COR-L47 (cell line): Measurements from ENCODE around the gene TAS2R41.
"Not testable (repeated sequence)": the region's sequence is repeated elsewhere in the genome, so short reads cannot be mapped to it uniquely, and the experiment has no call there.

Experiments
- DNase-seq: peaks from one replicate; lab custom pipeline; 2025; lab: John Stamatoyannopoulos, UW

TAS2R41 gene

DNA sequence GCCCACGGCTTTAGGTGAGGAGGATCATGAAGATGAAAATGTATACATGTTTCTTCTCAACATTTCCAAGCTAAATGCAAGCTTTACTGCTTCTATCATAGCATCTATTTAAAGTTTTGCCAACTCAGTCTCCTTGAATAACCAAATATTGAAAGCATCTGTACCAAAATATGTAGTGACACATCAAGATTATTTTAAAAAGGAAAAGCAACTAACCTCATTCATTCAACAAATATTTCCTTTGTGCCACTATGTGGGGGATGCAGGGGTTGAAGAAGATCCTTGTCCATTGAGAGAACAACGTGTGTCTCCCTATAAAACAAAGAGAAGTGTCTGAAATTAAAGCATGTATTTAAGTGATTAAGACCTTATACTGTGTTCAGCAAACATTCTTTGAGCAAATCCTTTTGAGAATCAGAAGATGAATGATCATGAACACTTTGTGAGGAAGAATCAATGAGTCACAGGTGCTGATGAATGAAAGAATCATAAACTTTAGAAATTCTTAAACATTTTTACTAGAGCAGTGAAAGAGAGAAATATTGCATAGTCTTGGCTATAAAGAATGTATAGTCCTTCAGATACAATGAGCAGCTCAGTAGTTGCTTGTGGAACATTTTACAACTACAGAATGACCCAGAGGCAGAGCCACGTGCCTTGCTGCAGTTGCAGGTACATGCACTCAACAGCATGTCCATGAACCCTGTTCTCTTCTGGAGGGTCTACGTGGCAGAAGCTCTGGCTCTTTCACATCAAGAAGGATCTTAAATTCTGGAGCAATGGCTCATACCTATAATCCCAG is 20.5 kb upstream of the TAS2R41 start:
- no peak for DNase-seq

DNA sequence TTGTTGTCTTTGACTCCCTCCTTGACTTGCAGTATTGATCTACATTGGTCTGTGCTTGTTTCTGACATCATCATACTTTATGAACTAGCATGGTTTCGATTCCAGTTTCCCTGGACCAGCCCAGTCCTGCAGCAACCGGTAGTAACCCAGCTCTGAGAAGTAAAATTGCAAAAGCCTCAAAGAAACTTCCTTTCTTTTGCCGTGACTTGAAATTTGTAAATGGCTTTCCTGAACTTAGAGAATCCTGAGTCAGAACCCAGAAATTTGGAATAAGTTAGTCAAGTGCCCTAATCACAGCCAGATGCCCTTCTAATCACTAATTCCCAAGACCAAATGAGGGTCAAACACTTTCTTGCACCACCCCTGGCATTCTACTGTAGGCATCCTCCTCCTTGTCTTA is 19.4 kb upstream of the TAS2R41 start:
- no peak for DNase-seq

DNA sequence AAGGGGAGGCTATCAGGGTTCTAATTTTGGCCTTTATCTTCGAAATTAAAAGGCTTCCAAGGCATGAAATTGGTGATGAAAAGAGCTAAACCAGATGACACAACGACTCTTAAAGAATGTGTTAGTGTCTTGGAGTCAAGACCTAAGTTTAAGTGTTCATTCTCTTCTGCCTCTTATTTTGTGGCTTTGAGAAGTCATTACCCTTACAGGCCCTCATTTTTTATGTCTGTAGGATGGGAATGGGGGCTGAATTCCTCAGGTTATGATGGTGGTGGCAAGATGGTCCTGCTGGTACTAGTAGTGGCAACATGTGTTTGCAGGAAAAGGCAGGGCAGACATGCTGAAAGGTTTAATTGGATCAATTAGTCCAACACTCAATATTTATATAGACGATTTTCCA is 19.0 kb upstream of the TAS2R41 start:
- no peak for DNase-seq

DNA sequence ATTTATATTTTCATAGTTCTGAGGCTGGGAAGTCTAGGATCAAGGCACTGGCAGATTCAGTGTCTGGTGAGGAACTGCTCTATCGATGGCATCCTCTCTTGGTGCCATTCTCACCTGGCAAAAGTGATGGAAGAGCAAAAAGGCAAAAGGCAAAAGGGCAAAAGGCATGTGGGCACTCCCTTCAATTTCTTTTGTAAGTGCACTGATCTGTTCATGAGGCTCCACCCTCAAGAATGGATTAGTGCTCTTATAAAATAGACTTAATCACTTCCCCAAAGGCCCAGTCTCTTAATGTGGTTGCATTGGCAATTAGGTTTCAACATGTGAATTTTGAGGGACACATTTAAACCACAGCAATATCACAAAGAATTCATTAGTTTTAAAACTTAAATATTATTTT is 18.3 kb upstream of the TAS2R41 start:
- DNase-seq, result no peak

DNA sequence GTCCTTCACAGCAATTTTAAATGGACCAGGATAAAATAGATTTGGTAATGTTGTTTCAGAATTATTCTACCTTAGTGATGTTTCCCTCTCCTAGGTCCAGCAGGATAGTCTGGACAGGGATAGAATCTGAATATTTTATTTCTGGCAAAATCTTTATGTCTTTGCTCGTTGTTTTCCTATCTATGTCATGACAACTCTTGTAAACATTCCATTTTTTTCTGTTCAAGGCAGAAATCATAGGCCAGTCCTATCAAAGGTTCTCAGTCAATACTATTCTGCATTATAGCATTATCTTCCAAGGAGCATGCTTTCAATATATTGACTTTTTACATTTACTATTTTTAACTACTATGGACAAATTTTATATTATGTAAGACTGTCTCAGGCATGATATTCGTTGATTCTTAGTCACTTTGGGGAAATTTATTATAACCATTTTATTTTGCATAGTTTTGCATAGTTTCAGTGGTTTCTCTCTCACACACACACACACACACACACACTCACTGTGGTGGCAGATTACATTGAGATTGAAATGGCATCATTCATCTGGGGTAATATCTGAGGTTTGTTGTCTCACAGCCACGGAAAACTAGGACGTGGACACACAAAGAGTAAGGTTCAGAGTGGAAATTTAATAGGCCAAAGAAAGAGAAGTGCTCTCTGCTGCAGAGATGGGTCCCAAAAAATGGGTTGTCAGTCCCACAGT is 17.2 kb upstream of the TAS2R41 start:
- no peak for DNase-seq

DNA sequence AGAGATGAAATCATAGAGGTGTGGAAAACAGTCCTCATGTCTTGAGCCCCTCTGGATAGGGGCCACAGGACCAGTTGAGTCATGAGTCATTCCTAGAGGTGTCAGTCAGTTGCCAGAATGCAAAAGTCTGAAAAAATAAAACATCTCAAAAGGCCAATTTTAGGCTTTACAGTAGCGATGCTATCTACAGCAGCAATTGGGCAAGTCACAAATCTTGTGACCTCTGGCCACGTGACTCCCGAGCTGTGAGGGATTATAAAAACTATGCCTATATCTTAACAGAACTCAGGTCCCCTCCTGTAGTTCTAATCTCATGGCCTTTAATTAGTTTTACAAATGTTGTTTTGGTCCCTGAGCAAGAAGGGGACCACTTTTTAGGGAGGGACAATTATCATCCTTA is 15.6 kb upstream of the TAS2R41 start:
- DNase-seq, result no peak

DNA sequence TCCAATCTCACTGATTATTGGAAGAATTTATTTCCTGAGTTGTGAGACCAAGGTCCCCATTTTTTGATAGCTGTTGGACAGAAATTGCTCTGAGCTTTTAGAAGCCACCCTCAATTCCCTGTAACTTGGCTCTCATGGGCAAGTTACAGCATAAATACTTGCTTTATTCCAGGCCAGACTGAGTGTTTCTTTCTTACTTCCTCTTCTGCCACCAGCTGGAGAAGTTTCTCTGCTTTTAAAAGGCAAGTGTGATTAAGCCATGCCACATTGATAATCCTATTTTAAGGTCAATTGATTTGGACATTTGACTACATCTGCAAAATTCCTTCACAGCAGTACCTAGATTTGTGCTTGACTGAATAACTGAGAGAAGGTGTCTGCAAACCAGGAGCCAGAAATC is 14.1 kb upstream of the TAS2R41 start:
- no peak for DNase-seq

DNA sequence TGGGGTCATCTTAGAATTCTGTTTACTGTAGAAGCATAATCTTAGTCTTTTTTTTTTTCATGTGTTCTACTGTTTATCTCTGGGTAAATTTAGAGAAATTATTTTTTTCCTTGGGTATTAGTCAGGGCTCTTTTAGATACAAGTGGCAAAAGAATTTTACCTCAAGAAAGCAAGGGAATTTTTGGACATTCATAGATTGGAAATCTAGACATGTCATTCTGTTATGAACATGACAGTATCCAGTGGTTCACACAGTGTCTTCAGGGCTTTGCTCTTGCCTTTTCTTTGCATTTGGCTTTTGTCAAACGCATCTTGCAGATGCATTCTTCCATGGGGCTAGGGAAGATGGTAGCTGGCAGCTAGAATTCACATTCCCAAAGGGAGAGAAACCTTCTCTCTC is 13.7 kb upstream of the TAS2R41 start:
- DNase-seq, result no peak

DNA sequence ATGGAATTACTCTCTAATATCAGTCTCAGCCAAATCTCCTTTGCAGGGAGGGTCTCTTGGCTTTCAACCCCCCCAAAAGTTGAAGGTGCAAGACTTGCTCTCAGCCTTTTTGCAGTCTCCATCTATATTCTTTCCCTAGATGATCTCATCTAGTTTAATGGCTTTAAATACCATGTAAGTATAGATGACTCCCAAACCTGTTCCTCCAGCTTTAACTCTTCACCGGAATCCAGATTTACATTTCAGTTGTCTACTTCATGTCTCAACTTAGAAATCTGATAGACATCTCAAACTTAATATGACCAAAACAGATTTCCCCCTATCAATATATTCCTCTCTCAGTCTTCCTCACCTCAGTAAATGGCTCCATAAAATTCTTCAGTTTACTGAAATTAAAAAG is 9.9 kb upstream of the TAS2R41 start:
- no peak for DNase-seq

DNA sequence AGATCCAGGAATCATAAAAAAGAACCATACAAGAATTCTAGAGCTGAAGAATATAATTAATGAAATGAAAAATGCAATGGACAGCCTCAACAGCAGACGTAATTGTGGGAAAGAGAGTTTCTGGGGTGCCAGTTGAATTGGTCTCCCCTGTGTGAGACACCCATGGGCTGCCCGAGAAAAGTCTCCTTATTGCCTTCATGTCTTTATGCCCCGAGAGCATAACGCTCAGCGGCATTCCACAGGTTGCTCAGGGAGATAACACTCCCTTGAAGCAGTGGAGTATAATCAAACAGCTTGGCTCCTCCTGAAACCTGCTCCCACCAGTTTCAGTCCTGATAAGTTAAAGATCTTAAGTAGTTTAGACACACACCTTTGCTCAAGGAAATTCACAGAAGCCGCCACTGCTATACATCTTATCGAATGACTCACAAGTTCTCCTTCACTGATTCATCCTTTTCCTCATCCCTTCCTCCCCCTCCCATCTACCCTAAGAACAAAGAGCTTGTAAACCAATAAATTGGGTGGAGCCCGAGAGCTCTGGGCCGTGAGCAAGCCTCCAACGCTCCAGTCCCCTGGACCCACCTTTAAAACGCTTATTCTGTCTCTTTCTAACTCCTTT is 5.5 kb upstream of the TAS2R41 start:
- not testable (repeated sequence) for DNase-seq

DNA sequence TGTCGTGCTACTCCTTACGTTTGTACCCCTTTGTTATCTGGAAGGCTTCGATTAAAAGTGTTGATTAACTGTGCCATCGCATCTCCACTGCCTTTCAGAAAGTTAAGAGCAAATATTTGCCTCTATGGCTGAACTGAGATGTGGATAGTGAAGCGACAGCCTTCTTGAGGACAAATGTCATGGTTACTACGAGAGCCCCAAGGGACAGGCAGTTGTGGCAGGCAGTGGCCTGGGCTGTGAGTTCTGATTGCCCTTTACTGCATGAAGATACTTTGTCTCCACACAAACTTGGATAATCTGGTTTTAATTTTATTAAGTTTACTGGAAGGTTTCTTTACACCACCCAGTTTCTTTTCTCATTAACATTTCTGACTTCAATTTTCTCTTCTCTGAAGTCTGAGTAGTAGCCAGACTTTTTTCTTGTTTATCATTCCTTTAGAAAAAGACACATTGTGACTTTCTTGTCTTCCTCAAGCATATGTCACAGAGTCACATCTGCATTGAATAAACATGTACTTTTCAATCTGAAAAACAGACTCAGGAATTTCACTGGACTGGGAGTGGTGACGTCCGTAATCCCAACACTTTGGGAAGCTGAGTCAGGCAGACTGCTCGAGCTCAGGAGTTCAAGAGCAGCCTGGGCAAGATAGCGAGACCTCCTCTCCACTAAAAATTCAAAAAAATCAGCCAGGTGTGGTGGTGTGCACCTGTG is 1.5 kb downstream of the TAS2R41 start:
- no peak for DNase-seq

DNA sequence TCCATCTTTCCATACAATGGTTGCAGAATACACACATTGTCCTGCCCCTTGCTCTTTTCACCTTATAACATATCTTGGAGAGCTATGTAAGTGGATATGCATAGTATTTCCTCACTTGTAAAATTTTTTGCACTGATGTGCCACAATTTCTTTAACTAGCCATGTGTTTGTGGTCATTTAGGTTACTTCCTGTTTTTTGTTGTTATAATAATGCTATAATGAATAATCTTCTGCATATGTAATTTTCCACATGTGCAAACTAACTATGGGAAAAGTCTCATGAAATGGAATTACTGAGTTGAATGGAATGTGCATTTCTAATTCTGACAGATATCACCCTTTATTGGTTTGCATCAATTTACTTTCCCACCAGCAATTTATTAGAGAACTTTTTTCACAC is 2.8 kb downstream of the TAS2R41 start:
- no peak for DNase-seq

DNA sequence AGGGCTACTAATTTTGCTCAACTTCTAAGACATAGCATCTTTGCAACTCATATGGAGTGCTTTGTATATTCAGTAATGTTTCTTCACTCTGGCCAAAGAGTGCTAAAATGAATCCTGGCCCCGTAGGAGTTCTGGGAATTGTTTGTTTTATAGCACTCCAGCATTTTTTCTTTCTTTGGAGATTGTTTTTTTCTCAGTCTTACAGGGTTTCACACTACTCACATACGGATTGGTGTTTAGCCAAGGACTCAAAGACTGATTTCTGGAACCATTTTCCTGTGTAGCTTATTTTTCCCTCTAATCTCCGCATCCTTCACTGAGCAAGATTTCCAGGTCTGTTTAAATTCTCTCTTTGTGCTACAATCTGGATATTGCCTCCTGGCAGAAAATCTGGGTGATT is 6.4 kb downstream of the TAS2R41 start:
- DNase-seq, result no peak

DNA sequence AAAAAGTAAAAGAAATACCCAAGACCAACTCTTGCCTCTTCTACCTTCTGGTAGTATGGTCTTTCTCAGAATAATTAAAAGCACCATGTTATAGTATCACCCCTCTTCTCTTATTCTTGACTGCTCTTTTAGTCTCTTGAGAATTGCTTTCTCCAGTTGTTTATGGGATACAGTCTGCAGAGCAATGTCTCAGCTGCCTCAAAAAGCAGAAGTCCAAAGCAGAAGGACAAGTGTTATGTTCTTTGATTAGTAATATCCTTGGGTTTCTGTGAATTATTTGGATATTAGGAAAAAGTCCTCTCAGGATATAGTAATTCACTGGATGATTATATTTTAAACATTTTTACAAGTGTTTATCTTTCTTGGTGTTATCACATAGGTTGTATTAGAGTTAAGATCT is 7.4 kb downstream of the TAS2R41 start:
- DNase-seq, result no peak

DNA sequence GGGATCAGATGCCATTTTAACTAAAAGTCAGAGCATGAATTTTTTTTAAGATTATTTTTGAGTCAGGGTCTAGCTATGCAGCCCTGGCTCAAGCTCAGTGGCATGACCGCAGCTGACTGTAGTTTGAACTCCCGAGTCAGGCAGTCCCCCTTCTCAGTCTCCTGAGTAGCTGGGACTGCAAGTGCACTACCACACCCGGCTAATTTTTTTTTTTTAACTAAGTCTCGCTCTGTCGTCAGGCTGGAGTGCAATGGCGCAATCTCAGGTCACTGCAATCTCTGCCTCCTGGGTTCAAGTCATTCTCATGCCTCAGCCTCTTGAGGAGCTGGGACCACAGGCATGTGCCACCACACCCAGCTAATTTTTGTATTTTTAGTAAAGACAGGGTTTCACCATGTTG is 7.8 kb downstream of the TAS2R41 start:
- no peak for DNase-seq

DNA sequence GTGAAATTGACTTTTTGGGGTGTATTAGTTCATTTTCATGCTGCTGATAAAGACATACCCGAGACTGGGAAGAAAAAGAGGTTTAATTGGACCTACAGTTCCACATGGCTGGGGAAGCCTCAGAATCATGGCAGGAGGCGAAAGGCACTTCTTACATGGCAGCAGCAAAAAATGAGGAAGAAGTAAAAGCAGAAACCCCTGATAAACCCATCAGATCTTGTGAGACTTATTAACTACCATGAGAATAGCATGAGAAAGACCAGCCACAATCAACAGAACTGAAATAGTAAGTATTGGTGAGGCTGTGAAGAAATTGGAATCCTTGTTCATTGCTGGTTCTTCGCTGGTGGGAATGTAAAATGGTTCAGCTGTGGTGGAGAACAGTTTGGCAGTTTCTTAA is 8.6 kb downstream of the TAS2R41 start:
- DNase-seq, result not testable (repeated sequence)

DNA sequence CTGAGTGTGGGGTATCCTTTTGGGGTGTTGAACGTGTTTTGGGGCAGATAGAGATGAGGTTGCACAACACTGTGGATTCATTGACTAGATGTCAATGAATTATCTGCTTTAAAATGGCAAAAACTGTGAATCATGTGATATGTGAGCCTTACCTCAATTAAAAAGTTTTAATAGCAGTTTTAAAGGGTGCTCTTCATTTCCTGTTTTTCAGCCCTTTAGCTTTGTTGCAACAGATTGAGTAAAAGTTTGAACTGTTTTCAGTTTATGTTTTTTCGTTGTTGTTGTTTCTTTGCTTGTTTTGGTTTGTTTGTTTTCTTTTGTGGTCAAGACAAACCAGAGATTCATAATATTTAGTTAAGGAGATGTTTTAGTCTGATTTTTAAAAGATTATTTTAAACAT is 9.4 kb downstream of the TAS2R41 start:
- no peak for DNase-seq

DNA sequence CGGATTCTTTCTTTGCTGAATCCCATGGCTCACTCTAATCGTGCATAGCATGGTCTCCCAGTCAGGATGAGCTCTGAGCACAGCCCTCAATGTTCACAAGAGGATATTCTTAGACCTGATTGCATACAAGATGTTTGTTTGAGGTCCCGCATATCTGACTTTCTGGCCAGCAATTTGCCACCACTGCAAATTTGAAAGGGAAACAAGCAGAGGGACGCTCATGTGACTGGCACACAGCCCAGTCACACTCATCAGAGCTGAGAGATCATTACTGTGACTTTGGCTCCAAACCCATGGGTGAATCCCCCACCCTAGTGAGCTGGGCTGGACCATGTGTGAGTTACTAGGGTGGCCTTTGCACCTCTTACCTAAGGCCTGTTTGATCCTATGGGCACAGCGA is 9.9 kb downstream of the TAS2R41 start:
- DNase-seq, result no peak

DNA sequence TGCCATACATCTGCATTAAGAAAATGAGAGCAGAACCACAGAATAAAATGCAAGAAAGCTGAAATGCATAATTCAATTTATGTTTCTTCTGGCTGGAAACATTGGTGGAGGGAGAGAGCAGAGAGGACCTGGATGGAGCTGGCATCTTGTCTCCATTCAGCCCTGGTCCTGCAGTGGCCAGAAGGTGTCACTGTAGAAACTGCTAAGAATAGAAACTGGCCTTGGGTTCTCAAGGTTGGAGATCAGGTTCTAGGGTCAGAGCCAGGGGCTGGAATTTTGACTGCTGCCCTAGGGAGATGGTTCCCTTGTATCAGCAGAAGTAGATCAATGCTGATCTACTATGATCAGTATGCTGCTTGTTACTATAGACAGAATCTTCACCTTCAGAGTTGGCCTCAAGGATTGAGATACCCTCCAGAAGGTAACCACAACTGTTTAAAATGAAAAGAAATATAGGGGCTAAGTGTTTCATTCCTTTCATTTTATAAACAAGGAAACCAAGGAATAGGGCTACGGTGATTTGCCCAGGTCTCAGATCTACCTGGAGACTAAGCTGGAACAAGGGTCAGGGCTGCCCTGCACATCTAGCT is 13.1 kb downstream of the TAS2R41 start:
- DNase-seq, result no peak

DNA sequence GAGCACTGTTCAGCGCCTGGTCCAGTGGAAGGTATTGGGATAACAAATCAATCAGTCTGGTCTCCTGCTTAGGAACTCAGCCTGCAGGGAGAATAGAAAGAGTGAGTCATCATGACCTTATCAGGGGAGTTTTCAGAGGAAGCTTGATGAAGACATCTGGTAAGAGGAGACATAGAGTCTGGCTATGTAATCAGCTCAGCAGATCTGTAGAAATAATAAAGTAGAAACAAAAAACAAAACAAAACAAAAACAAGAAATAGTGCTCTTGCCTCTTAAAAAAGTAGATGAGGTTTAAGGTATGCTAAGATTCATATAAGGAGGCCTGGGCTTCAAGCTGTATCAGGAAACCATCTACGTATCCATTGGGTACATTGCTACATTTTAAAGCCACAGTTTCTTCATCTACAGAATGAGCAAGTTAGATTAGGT is 14.4 kb downstream of the TAS2R41 start:
- DNase-seq, result no peak

DNA sequence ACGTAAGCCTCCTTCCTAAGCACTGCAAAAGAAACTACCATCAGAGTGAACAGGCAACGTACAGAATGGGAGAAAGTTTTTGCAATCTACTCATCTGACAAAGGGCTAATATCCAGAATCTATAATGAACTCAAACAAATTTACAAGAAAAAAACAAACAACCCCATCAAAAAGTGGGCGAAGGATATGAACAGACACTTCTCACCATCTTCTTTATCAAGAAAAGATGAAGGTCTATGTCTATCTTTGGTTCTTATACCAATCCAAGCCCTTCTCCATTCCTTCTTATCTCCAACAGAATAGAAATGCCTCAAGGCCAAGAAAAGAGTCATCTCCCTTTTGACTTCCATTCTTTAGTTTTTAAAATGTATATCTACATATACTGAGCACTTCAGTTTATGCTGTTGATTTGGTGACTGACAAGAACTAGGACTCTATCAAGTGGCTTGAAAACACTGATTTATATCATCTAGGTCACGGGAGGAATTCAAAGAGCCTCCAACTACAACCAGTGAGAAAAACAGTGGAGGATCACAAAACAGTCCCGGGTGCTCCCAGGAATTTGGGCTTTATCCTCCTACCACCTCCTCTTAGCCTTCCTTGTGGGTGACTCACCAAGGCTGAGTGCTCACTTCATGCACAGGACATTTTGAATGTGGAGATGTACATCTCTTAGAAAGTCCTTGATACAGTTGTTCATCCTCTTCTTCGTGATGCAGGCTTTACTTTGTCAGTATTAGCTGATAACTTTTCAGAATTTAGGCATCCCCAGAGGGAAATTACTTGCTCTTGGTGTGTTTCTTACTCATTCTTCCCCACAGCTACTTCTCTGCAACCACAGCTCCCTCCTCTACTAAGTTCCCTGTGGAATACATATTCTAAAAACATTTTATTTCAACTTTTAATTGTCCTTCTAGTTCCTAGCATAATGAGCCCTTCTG is 15.4 kb downstream of the TAS2R41 start:
- no peak for DNase-seq
